HG03432 (cell line): ENCODE data around the gene AMDHD2.

Experiments used
- ATAC-seq: cut with Tn5 transposase; IDR thresholded peaks from one replicate; pipeline ENCODE4 v1.9.1; 2021; ENCODE audit warnings: mild to moderate bottlenecking, moderate library complexity; ENCODE audit not compliant: unreplicated experiment

Gene AMDHD2

DNA sequence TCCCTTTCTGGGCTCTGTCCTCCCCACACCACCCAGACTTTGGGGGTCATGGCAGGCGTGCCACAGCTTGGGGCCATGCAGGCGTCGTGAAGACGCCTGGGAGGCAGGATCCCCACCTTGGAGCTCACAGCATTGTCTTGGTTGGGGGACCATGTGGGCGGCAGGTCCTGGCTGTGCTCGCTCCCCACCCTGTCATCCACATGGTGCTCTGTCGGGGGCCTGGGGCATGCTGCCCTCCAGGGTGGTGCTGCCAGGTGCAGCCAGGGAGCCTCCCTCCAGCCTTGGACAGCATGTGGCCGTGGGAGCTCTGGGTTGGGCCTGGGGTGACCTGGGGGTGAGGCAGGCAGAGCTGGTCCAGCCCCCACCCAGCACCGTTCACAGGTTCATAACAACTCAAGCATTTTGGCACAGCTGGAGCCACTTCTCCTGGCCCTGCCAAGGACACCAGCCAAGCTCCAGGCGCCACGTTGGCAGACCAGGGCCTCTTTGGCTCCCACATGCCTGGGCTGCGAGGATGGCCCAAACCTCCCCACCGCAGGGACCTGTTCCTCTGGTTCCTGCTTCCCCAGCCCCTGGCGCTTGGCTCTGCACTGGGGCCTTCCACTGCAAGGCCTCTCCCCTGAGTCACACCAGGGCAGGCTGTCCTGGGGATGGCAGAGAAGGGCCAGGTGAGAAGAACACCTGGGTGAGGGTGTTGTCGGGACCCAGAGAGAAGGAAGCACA, 21.5 kb upstream of the AMDHD2 start:
- ATAC-seq: no peak

DNA sequence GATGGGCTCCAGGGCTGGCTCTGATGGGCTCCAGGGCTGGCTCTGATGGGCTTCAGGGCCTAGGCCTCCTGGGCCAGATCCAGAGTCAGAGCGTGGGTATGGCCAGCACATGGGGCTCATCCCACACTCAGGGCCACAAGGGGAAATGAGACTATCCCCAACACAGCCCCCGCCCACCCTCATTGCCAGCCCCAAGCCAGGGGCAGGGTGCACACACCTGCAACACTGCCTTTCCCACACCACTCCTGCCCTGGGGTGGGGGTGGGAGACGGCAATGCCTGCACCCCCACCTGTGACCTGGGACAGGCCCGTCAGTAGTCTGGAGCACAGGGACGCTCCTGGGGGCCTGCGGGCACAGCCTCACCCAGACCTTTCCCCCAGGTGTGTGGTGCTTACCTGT, 20.7 kb upstream of the AMDHD2 start:
- no peak for ATAC-seq

DNA sequence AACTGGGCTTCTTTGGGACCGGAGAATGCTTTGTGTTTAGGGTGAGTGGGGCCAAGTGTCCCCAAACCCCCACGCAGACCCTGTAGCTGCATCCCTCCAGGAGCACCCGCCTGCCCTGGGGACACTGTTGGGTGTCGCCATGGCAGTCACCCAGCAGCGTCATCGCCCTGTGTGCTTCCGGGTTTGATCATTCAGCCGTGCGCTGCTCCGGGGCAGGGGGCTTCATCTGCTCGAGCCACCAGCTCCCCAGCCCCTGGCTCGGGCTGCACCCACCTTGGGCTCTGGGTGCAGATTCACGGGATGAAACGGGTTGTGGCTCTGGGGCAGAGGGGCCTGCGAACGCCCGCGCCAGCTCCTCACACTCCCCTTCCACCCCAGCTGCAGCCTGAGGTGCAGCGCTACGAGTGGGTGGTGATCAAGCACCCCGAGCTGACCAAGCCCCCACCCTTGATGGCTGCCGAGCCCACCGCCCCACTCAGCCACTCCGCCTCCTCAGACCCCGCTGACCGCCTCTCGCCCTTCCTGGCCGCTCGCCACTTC, 20.2 kb upstream of the AMDHD2 start:
- ATAC-seq: no peak

DNA sequence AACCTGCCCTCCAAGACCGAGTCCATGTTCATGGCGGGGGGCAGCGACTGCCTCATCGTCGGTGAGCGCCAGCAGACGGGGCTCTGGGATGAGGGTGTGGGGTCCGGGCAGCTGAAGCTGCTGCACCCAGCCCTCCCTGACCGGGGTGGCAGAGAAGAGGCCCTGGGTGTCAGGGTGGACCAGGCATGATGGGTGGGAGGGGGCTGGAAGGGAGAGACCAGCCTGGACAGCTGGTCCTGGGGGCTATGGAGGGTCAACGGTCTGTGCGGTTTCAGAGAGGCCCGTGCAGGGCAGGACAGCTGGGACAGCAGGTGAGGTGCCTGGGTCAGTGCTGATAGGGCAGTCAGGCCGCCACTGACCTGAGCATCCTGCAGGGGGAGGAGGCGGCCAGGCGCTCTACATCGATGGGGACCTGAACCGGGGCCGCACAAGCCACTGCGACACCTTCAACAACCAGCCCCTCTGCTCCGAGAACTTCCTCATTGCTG, 19.7 kb upstream of the AMDHD2 start:
- no peak for ATAC-seq

DNA sequence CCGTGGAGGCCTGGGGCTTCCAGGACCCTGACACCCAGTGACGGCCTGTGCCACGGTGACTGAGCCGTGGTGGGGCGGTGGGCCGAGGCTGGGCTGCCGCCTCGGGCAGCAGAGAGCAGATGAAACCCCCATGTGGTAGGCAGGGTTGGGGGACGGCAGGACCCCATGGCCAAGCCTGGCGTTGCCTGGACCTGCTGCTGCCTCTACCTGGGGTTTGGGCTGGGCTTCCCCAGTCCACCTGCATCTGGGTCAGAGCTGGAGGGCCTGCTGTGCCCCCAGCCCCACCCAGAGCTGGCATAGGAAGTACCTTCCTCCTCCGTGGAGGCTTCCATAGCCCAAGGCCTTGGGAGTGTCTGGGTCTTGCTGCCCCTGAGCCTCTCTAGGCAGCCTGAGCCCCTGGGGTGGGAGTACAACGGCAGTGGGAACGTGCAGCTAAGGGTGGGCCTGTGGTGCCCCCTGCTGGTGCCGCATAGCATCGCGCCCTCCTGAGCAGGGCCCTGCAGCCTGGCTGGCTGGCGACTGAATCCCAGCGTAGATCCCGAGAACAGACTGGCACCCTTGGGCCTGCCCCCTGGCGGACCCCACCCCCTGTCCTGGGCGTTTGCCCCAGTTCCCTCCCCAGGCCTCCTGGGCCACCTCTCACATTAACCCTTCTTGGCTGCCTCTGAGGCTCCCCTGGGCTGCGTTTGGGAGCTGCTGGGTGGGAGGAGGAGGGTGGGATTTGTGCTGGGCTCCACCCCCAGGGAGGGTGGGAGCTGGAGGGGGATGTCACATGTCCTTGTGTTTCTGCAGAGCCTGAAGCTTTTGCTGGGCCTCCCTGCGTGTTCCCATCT, 19.0 kb upstream of the AMDHD2 start:
- ATAC-seq: peak; percentile 58

GRCh38 chr16:2501946-2502895, 17.9 kb upstream of the AMDHD2 start:
- no peak for ATAC-seq

DNA sequence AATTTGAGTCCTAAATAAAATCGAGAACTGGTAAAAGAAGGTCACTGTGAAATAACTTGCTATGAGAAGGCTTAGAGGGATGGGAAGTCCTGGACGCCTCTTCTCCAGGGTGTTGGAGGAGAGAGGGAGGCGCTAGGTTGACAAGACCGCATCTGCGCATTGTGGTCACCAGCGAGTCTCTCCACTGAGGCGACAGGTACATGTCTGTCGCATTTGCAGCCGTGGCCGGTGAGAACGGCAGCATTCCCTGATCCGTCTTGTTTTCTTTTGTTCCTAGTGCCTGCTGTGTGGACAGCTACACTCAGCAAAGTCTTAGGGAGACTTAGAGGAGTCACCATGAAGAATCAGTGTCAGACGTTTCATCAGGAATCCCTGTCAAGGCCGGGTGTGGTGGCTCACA, 14.5 kb upstream of the AMDHD2 start:
- ATAC-seq: no peak

DNA sequence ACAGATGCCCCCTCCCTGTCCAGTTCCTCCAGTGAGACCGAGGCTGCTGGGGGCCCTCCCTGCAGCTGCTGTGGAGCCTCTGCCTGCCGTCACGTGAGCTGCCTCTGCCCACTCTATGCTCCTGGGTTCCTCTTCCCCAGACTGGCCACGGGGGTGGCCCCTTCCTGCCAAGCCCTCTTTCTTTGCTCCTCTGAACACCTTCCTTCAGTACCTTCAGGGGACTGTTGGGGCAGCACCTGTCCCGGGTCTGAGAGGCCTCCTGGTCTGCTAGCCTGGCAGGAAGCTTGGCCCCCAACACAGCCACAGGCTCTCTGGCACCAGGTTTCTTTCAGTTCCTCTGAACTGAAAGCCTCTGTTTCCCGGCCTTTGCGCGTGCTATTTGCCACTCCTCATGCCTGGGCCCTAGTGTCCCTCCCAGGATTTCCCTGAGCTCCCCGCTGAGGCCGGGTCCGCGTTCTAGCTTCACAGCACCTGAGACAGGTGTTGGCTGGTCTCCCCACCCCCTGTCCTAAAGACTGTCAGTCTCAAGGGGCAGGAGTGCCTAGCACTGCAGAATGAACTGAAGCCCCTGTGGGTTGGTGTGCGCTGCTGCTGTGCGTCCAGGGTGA, 13.0 kb upstream of the AMDHD2 start:
- no peak for ATAC-seq

DNA sequence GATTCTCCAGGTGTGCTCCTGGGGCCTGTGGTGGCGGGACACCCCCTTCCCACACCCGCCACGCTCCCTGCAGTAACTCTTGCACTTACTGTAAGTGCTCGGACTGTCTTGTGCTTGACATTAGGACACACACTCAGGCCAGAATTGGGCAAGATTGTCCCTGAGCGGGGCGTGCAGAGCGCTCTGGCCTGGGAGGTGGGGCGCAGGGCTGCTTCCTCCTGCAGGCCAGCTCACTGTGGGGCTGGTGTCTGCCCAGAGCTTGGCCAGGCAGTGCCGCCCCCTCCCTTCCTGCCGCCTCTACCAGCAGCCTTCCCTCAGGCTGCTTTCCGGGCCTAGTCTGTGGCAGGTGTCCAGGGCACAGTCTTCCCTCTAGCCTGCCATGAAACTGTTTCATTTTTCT, 12.5 kb upstream of the AMDHD2 start:
- no peak for ATAC-seq

DNA sequence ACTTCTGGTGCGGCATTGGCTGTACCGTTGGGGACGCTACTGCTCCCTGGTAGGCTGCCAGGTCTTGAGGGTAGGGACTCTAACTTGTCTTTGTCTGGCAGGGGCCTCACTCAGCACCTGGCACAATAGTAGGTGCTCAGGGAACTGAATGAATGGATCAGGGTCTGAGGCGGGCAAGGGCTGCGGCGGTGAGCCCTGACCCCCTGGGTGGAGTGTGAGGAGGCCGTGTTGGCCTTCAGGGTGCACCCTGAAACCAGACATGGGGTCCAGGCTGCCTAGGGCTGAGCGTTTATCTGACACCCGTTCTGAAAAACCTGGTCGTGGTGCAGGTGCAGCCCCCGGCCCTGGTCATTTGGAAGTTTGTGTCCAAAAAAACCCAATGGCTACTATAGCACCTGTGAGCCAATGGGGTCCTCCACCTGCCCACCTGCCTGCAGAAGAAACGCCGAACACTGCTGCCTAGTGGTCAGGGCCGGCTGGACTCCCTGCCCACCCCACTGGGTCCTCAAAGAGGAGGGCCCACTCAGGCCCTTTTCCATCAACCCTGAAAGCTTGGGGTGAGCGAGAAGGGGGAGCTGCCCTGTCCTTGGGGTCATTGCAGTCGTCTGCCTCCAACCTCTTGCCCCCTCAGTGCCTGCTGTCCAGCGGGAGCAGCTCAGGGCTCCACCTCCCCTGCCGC, 11.3 kb upstream of the AMDHD2 start:
- no peak for ATAC-seq

GRCh38 chr16:2511128-2511800, 8.9 kb upstream of the AMDHD2 start:
- no peak for ATAC-seq

DNA sequence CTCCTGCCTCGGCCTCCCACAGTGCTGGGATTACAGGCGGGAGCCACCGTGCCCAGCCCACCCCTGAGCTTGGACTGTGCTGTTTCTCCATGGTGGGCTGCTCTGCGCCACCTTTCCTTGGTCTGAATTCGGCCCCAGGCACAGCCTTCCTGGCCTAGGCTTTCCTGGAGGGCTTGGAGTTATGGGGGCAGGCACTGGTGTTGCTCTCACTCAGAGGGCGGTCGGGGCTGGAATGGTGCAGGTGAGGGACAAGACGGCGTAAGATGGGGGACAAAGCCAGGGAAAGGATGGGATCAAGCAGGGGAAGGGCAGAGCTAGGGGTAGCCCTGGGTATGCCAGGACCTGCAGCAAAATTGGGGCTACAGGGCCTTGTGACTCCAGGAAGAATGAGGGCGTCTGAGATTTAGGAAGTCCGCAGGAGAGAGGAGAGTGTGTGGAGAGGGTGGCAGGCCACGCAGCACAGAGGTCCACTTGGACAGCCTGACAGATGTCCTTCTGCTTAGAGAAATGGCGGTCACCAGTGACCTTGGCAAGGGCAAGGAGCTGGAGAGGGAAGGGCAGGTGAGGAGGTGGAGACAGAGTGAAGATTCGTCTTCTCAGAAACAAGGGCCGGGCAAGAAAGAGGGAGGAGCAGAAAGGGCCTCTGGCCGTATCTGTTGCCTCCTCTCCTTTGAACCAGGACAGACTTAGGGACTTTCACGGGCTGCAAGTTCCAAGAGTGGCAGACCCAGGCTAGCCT, 8.0 kb upstream of the AMDHD2 start:
- ATAC-seq: no peak

GRCh38 chr16:2512735-2513404, 7.3 kb upstream of the AMDHD2 start:
- no peak for ATAC-seq

DNA sequence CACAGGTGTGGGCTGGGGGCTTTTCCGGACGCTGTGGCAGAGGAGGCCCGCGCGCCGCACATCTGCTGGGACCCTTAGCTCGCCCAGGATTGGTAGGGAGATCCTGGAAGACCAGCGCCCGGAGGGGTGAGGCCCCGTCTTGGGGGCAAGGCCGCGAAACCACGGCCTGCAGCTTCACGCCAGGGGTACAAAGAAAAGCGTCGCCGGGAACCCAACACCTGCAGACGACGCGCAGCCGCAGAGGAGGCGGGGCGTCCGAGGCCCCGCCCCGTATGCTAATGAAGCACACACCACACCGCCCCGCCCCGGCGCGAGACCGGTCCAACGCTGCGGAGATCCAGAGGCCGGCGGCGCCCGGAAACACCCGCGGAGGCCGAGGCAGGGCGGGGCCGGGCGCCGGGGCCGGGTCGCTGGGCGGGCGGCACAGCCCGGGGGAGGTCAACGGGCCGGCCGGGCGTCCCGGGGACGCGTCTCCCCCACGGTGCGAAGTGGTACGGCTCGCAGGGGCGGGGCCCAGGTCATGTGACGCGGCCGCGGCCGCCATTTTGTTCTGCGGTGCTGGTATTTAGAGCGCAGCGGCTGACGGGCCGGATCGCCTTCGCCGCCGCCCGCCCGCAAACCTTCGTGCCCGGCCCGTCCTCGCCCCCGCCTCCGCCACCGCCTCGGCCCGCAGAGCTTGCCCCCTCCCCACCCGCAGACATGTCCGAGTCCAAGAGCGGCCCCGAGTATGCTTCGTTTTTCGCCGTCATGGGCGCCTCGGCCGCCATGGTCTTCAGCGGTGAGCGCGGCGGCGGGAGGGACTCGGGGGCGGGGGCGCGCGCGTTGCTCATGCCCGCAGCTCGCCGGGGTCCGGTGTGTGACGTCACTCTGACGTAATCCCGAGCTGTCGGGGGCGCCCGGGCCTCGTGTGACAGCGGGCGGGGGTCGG, 6.5 kb upstream of the AMDHD2 start, which contains the start of gene ATP6V0C:
ATP6V0C (plus strand) TSS at position 548 of the 928 bp plus-strand sequence; CDS start at position 700, 152 bp downstream.
- ATAC-seq: peak; percentile 69

DNA sequence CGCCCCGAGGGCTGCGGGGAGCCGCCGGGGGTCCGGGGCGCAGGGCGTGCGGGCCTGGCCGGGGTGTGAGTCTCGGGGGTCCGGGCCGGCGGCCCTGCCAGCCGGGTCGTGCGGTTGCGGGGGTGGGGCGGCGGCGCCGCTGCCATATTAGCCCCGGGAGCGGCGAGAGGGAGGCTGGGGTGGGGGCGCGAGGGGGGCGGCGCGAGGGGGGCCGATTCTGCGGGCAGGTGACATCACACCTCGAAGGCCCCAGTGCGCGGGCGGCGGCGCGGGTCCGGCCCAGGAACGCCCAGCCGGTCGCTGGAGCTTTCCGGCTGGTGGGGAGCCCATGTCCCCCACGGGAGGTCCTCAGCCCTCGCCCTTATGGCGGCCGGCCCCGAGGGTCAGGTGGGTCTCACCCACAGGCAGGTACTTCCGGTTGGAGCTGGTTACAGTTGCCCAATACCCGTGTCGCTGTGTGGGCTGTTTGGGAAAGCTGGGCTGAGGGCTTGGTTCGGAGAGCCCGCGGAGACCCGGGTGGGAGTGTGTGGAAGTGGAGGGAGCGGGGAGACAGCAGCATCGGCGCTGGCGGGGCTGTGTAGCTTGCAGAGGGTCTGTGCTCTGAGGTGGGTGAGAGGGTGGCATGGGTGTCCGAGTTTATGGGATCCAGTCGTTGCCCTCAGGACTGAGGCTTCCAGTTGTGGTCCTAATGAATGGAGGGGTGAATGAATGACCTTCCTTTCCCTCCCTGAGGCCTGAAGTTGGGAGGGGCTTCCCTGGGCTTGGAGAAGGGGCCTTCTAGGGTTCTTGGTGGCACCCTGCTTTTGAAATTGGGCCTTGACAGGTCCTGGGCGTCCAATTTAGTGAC, 5.6 kb upstream of the AMDHD2 start:
- no peak for ATAC-seq
